HepG2 (cell line): ENCODE data around the gene GALR3.

ENCODE experiments used
- CREB1 ChIP-seq, 2 experiments: fragments of 450-650 bp in 1 of 2; IDR thresholded peaks; 2 replicates each; pipeline ENCODE4 v1.6.1; 2016 to 2017; ENCODE audit warnings: control low read depth in 1 of 2, mild to moderate bottlenecking in 1 of 2, missing compliant biosample characterization in 1 of 2, missing genetic modification characterization in 1 of 2
- ELF4 ChIP-seq: sonication (generic); formaldehyde crosslinking; IDR thresholded peaks from 2 replicates; pipeline ENCODE4 v1.5.0; 2020; ENCODE audit warnings: missing genetic modification reagents, mild to moderate bottlenecking, moderate library complexity, borderline replicate concordance
- FOSL1 ChIP-seq: sonication (generic); formaldehyde crosslinking; IDR thresholded peaks from 2 replicates; pipeline ENCODE4 v1.9.0; 2021; ENCODE audit warnings: missing genetic modification reagents, borderline replicate concordance
- KLF11 ChIP-seq: IDR thresholded peaks from 2 replicates; pipeline ENCODE4 v1.6.1; 2016; ENCODE audit warnings: missing compliant biosample characterization
- NRL ChIP-seq: sonication (generic); formaldehyde crosslinking; IDR thresholded peaks from 2 replicates; pipeline ENCODE4 v1.5.0; 2020; ENCODE audit warnings: missing genetic modification reagents, mild to moderate bottlenecking, moderate library complexity, borderline replicate concordance
- SP1 ChIP-seq, 2 experiments: fragments of 450-650 bp in 1 of 2; sonication (generic) in 1 of 2; formaldehyde crosslinking in 1 of 2; IDR thresholded peaks; 2 replicates each; pipeline versions ENCODE4 v1.4.0 to v1.6.1; 2016 to 2020; ENCODE audit warnings: missing genetic modification reagents in 1 of 2
- ZFP41 ChIP-seq: sonication (generic); formaldehyde crosslinking; IDR thresholded peaks from 2 replicates; pipeline ENCODE4 v1.4.0; 2020; ENCODE audit warnings: mild to moderate bottlenecking, missing genetic modification reagents, borderline replicate concordance
- TF ChIP-seq, protein P1 (sequence below), 2 experiments: IDR thresholded peaks; 2 replicates each; pipeline ENCODE4 v1.6.1; 2011 to 2012; ENCODE audit warnings: low read length in 2 of 2, borderline replicate concordance in 1 of 2, low read depth in 1 of 2, mild to moderate bottlenecking in 1 of 2, moderate library complexity in 1 of 2
- TF ChIP-seq, protein P2 (sequence below): sonication (generic); formaldehyde crosslinking; IDR thresholded peaks from 2 replicates; pipeline ENCODE4 v1.5.0; 2020; ENCODE audit warnings: mild to moderate bottlenecking, missing genetic modification reagents, moderate library complexity

DNA sequence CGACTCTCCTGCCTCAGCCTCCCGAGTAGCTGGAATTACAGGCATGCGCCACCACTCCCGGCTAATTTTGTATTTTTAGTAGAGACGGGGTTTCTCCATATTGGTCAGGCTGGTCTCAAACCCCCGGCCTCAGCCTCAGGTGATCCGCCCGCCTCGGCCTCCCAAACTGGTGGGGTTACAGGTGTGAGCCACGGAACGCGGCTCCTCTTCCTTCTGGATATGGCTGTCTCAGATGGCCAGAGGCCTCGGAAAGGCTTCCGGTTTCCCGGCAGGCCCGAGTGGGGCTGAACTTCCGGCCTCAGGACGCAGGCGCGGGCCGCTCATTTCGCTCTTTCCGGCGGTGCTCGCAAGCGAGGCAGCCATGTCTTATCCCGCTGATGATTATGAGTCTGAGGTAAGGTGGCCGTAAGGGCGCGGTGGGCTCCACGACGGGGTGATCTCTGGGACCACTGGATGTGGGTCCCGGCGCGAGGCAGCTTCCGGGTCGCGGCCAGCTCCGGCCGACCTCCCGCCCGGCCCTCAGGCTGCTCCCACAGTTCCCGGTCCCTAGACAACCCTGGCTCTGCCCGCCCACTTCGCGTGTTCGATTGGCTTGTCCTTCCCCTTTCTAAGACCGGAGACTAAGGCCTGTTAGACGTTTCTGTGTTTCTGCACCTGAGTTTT, 26.0 kb downstream of the GALR3 start, which contains the start of gene EIF3L:
- TF ChIP-seq CREB1 (IDR thresholded peaks at IDR 0.05), result no peak
- peak; percentile 62 for TF ChIP-seq CREB1 (CRISPR knock-in tag; IDR thresholded peaks at IDR 0.05)
- no peak; the same call in 1 of the 2 replicates for TF ChIP-seq NRL (CRISPR knock-in tag)
- TF ChIP-seq KLF11 (CRISPR knock-in tag), result no peak
- no peak for TF ChIP-seq FOSL1 (CRISPR knock-in tag)
- TF ChIP-seq SP1 (IDR thresholded peaks at IDR 0.05), result no peak
- 0 out of 2 replicates have a peak, but pooled peaks have one; percentile 55 for TF ChIP-seq SP1 (CRISPR knock-in tag; IDR thresholded peaks at IDR 0.05)
- peak; percentile 95 for TF ChIP-seq ELF4 (CRISPR knock-in tag)
- TF ChIP-seq, protein P1, sequence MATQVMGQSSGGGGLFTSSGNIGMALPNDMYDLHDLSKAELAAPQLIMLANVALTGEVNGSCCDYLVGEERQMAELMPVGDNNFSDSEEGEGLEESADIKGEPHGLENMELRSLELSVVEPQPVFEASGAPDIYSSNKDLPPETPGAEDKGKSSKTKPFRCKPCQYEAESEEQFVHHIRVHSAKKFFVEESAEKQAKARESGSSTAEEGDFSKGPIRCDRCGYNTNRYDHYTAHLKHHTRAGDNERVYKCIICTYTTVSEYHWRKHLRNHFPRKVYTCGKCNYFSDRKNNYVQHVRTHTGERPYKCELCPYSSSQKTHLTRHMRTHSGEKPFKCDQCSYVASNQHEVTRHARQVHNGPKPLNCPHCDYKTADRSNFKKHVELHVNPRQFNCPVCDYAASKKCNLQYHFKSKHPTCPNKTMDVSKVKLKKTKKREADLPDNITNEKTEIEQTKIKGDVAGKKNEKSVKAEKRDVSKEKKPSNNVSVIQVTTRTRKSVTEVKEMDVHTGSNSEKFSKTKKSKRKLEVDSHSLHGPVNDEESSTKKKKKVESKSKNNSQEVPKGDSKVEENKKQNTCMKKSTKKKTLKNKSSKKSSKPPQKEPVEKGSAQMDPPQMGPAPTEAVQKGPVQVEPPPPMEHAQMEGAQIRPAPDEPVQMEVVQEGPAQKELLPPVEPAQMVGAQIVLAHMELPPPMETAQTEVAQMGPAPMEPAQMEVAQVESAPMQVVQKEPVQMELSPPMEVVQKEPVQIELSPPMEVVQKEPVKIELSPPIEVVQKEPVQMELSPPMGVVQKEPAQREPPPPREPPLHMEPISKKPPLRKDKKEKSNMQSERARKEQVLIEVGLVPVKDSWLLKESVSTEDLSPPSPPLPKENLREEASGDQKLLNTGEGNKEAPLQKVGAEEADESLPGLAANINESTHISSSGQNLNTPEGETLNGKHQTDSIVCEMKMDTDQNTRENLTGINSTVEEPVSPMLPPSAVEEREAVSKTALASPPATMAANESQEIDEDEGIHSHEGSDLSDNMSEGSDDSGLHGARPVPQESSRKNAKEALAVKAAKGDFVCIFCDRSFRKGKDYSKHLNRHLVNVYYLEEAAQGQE (IDR thresholded peaks at IDR 0.05; ENCODE audit: borderline replicate concordance in 1 of 2, low read depth in 1 of 2, low read length in 2 of 2), result no peak
- TF ChIP-seq, protein P2, sequence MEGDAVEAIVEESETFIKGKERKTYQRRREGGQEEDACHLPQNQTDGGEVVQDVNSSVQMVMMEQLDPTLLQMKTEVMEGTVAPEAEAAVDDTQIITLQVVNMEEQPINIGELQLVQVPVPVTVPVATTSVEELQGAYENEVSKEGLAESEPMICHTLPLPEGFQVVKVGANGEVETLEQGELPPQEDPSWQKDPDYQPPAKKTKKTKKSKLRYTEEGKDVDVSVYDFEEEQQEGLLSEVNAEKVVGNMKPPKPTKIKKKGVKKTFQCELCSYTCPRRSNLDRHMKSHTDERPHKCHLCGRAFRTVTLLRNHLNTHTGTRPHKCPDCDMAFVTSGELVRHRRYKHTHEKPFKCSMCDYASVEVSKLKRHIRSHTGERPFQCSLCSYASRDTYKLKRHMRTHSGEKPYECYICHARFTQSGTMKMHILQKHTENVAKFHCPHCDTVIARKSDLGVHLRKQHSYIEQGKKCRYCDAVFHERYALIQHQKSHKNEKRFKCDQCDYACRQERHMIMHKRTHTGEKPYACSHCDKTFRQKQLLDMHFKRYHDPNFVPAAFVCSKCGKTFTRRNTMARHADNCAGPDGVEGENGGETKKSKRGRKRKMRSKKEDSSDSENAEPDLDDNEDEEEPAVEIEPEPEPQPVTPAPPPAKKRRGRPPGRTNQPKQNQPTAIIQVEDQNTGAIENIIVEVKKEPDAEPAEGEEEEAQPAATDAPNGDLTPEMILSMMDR (CRISPR knock-in tag), result 0 out of 2 replicates have a peak, but pooled peaks have one; percentile 8
- TF ChIP-seq ZFP41, result no peak
